HG03108 (cell line): ENCODE results near the gene RUSF1.
"Not testable (repeated sequence)": the region's sequence is repeated elsewhere in the genome, so short reads cannot be mapped to it uniquely, and the experiment has no call there.

Experiments
- ATAC-seq: cut with Tn5 transposase; IDR thresholded peaks from one replicate; pipeline ENCODE4 v1.9.1; 2021; ENCODE audit warnings: moderate library complexity; ENCODE audit not compliant: unreplicated experiment

Gene RUSF1

GRCh38 chr16:31507929-31508705 is at the start of gene RUSF1:
RUSF1 (minus strand) TSS chr16:31508391; CDS start chr16:31508373, 18 bp downstream.
- peak; percentile 92 for ATAC-seq

GRCh38 chr16:31542763-31543162 is 34.6 kb upstream of the RUSF1 start:
- no peak for ATAC-seq

- ATAC-seq: not testable (repeated sequence)
Measured at GRCh38 chr16:31539762-31540161, 31.6 kb upstream of the RUSF1 start.

GRCh38 chr16:31538243-31538598 is 30.0 kb upstream of the RUSF1 start:
- not testable (repeated sequence) for ATAC-seq

GRCh38 chr16:31537362-31538242 is 29.4 kb upstream of the RUSF1 start:
- no peak for ATAC-seq

- no peak for ATAC-seq
Measured at GRCh38 chr16:31536804-31537361, 28.7 kb upstream of the RUSF1 start.

- ATAC-seq: no peak
Measured at GRCh38 chr16:31535737-31536136, 27.5 kb upstream of the RUSF1 start.

GRCh38 chr16:31532896-31533295 is 24.7 kb upstream of the RUSF1 start:
- no peak for ATAC-seq

- ATAC-seq: no peak
Measured at GRCh38 chr16:31532120-31532519, 23.9 kb upstream of the RUSF1 start.

GRCh38 chr16:31531096-31531495 is 22.9 kb upstream of the RUSF1 start:
- no peak for ATAC-seq

- no peak for ATAC-seq
Measured at GRCh38 chr16:31530405-31530804, 22.2 kb upstream of the RUSF1 start.

- no peak for ATAC-seq
Measured at GRCh38 chr16:31529937-31530312, 21.7 kb upstream of the RUSF1 start.

- no peak for ATAC-seq
Measured at GRCh38 chr16:31529108-31529936, 21.1 kb upstream of the RUSF1 start.

GRCh38 chr16:31528523-31529107 is 20.4 kb upstream of the RUSF1 start:
- no peak for ATAC-seq

GRCh38 chr16:31527734-31528274 is 19.6 kb upstream of the RUSF1 start, which contains the start of gene AHSP:
AHSP (plus strand) TSS chr16:31527900; CDS start chr16:31528140, 240 bp downstream.
- ATAC-seq: no peak

- no peak for ATAC-seq
Measured at GRCh38 chr16:31525113-31525512, 16.9 kb upstream of the RUSF1 start.

- ATAC-seq: not testable (repeated sequence)
Measured at GRCh38 chr16:31523768-31524167, 15.6 kb upstream of the RUSF1 start.

GRCh38 chr16:31522071-31522470 is 13.9 kb upstream of the RUSF1 start:
- no peak for ATAC-seq

GRCh38 chr16:31521368-31521767 is 13.2 kb upstream of the RUSF1 start:
- no peak for ATAC-seq
